NB4 (cell line): ENCODE measurements around the gene PTPRG.

ENCODE experiments used
- CTCF ChIP-seq: IDR thresholded peaks from one replicate; pipeline ENCODE4 v1.5.1; 2012; ENCODE audit warnings: low read depth, low read length
- MYC ChIP-seq: IDR thresholded peaks from 2 replicates; pipeline ENCODE4 v1.6.1; 2011; ENCODE audit warnings: low read depth, low read length
- POLR2A ChIP-seq: IDR thresholded peaks from 2 replicates; pipeline ENCODE4 v1.6.1; 2011; ENCODE audit warnings: mild to moderate bottlenecking; ENCODE audit not compliant: insufficient read length; ENCODE audit errors: extremely low read depth
- TF ChIP-seq, protein P1 (sequence below): IDR thresholded peaks from 2 replicates; pipeline ENCODE4 v1.6.1; 2011; ENCODE audit warnings: low read depth, low read length

GRCh38 chr3:61901496-61901895, 340.1 kb downstream of the PTPRG start:
- TF ChIP-seq CTCF, result no peak
- no peak for TF ChIP-seq POLR2A
- TF ChIP-seq, protein P1, sequence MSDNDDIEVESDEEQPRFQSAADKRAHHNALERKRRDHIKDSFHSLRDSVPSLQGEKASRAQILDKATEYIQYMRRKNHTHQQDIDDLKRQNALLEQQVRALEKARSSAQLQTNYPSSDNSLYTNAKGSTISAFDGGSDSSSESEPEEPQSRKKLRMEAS, result no peak
- TF ChIP-seq MYC, result no peak
